ENCODE measurements around the gene TCF7L2. TPM values are rescaled to one million over a fixed set of nuclear protein-coding genes. Genes with fewer than 3 reads are reported as not detected.

Gene TCF7L2
- total RNA-seq: 4.4 TPM

DNA sequence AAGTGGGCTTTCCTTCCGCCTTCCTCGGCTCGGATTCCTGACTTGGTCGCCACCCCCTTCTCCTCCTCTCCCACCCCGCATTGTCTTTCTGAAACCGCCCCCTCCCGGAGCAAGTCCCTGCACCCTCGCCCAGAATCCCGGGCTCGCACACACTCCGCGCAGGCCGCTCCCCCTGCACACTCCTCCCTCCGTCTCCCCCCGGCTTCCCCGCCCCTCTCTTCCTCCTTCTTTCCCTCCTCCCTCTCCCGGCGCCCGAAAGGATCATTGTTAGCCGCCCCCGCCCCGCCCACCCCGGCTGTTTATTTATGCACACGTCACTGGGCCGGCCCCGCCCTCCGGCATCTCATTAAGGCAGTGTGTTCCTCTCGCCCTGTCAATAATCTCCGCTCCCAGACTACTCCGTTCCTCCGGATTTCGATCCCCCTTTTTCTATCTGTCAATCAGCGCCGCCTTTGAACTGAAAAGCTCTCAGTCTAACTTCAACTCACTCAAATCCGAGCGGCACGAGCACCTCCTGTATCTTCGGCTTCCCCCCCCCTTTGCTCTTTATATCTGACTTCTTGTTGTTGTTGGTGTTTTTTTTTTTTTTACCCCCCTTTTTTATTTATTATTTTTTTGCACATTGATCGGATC is at the start of gene TCF7L2:
Gene TCF7L2, plus strand, starts transcription at position 373 of the 633 bp plus-strand sequence. CDS start 510 bp downstream, outside the sequence.

Measured in parietal lobe (tissue), 1 donor.